ENCODE measurements around the gene MXI1.

DNA sequence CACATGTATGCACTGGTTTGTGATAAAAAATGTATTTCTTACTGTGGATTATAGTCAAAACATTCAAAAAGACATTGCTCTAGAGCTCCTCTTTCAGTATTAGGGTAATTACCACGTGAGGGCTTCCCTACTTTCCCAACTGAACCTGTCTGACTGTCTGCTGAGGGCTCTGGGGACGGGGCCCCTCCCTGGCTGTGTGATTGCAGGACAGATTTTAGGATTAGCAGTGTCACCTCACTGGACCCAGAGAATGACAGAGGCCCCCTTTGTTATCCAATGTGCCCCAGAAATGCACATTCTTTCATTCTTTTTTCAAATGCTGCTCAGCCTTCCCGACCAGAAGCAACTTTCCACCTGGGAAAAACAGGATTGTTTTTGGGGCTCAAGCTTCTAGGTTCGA, 43.6 kb upstream of the MXI1 start:
- TF ChIP-seq POLR2A (IDR thresholded peaks at IDR 0.05) = no peak
- TF ChIP-seq, protein P1, sequence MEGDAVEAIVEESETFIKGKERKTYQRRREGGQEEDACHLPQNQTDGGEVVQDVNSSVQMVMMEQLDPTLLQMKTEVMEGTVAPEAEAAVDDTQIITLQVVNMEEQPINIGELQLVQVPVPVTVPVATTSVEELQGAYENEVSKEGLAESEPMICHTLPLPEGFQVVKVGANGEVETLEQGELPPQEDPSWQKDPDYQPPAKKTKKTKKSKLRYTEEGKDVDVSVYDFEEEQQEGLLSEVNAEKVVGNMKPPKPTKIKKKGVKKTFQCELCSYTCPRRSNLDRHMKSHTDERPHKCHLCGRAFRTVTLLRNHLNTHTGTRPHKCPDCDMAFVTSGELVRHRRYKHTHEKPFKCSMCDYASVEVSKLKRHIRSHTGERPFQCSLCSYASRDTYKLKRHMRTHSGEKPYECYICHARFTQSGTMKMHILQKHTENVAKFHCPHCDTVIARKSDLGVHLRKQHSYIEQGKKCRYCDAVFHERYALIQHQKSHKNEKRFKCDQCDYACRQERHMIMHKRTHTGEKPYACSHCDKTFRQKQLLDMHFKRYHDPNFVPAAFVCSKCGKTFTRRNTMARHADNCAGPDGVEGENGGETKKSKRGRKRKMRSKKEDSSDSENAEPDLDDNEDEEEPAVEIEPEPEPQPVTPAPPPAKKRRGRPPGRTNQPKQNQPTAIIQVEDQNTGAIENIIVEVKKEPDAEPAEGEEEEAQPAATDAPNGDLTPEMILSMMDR (IDR thresholded peaks at IDR 0.05) = no peak
